Thyroid gland (tissue), 4 donors: Measurements from ENCODE around the gene P2RY11.

Source experiments
- POLR2A ChIP-seq, 2 donors: fragments of 450-650 bp; IDR thresholded peaks; one replicate each; pipeline ENCODE4 v1.6.1; 2017; ENCODE audit warnings: antibody characterized with exemption in 2 of 2, mild to moderate bottlenecking in 2 of 2, moderate library complexity in 1 of 2
- TF ChIP-seq, protein P1 (sequence below), 6 experiments: fragments of 200-600 bp in 3 of 6; fragments of 450-650 bp in 3 of 6; sonication (generic) in 3 of 6; IDR thresholded peaks; one replicate each; pipeline ENCODE4 v1.5.1; 2016 to 2019; ENCODE audit warnings: antibody characterized with exemption in 6 of 6, mild to moderate bottlenecking in 2 of 6, inconsistent platforms in 1 of 6, moderate library complexity in 1 of 6

GRCh38 chr19:10088949-10089554 is 22.4 kb upstream of the P2RY11 start:
- TF ChIP-seq, protein P1, sequence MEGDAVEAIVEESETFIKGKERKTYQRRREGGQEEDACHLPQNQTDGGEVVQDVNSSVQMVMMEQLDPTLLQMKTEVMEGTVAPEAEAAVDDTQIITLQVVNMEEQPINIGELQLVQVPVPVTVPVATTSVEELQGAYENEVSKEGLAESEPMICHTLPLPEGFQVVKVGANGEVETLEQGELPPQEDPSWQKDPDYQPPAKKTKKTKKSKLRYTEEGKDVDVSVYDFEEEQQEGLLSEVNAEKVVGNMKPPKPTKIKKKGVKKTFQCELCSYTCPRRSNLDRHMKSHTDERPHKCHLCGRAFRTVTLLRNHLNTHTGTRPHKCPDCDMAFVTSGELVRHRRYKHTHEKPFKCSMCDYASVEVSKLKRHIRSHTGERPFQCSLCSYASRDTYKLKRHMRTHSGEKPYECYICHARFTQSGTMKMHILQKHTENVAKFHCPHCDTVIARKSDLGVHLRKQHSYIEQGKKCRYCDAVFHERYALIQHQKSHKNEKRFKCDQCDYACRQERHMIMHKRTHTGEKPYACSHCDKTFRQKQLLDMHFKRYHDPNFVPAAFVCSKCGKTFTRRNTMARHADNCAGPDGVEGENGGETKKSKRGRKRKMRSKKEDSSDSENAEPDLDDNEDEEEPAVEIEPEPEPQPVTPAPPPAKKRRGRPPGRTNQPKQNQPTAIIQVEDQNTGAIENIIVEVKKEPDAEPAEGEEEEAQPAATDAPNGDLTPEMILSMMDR (IDR thresholded peaks at IDR 0.05) = no peak
- TF ChIP-seq POLR2A (IDR thresholded peaks at IDR 0.05) = no peak
